ENCODE measurements around the gene TMEM214.

The TMEM214 gene

DNA sequence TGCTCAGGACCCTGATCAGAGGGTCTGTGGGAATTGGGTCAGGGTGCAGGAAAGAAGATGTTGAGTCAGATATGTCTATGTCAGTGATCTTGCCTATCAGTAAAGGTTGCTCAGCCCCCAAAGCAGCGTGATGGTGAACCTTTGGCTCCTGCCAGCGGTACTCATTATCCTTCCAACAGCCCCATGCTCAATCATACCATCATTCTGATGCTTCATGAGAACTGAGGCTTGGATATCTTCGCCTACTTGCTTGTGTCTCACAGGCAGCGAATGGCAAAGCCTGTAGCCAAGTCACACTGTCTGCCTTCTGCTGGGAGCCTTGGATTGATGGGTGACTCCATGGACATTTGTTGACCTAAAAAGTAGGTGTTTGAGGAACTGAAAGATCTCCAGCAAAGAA lies 19.0 kb upstream of the TMEM214 start:
- DNase-seq, result no peak

DNA sequence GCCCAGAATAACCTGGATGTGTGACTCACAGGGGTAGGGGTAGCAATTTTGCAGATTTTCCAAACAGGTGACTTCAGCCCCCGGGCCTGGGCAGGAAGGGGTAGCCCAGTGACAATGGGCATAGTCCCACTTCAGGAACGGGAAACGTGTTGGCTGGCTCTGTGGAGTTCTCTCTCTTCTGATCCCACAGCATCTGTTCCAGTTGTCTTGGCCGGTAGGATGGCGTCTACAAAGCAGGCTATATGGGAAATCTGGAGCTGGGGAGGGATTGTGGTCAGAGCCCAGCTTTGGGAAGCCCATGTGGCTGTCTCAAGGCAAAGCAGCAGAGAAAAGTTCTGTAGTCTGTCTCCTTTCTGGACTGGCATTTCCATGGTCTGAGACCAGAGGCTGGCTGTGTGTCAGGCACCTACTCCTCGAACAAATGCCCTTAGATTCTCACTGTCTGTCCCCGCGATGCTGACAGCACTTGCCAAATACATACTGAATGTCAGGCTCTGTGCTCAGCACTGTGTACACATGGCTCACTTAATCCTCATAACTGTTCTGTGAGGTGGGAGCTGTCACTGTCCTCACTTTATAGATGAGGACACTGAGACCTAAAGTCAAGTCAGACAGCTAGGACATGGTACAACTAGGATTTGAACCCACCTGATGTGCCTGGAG lies 17.9 kb upstream of the TMEM214 start:
- no peak for DNase-seq

DNA sequence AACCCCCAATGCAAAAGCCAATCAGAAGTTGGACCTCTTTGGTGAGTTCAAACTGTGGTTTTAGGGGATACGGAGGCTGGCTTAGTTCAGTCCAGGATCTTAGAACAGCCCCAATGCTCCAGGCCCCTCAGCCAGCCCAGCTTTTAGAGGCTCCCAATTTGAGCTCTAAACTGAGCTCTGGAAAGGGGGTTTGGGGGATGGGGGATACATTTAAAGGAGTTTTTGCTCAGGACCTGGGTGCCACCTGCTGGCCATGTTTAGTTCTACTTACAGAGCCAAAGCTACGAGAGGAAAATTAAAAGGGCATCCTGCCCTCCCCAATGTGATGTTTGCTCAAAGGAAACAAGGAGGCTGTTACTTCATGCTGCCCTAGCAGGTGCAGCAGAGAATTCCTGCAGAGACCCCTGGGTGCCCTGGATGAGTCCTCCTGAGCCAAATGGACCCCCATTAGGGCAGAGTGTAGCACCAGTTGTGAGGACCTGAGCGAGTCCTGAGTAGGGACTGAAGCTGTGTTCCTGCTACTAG lies 15.9 kb upstream of the TMEM214 start:
- DNase-seq, result peak in 1 of 2 experiments; percentile 79

DNA sequence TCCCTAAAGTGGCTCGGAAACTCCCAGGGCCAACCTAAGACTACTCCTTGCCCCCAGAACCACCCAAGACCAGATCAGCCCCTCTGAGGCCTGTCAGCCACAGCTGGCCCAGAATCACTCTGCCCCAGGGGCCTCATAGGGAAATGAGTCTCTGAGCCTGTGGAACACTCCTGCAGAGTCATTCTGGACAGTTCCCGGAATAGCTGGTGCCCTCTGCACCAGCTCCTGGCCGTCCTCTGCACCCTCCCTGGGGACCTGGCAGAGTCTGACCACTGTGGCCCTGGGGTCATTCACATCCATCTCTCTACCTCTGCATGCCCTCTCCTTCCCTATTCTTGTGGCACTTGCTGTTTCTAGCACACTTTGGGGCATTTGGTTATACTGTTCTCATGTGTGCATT lies 14.6 kb upstream of the TMEM214 start:
- peak in 1 of 2 experiments; percentile 35 for DNase-seq

DNA sequence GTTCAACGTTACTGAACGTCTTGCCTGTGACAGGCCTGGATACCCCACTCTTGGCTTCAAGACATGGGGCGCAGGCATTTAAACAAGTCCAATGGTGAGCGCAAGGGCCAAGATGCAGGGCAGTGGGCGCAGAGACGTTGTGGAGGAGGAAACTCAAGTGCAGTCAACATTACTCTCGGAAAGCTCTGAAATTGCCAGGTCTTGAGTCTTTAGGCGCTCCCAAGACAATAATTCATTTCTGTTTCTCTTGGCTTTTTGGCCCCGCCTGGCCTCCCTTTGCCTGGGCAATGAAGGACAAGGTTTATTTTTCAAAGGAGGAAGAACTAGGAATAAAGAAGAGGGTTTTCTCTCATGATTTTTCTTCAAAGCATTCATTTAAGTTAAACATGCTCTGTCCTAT lies 13.3 kb upstream of the TMEM214 start:
- DNase-seq, result no peak

DNA sequence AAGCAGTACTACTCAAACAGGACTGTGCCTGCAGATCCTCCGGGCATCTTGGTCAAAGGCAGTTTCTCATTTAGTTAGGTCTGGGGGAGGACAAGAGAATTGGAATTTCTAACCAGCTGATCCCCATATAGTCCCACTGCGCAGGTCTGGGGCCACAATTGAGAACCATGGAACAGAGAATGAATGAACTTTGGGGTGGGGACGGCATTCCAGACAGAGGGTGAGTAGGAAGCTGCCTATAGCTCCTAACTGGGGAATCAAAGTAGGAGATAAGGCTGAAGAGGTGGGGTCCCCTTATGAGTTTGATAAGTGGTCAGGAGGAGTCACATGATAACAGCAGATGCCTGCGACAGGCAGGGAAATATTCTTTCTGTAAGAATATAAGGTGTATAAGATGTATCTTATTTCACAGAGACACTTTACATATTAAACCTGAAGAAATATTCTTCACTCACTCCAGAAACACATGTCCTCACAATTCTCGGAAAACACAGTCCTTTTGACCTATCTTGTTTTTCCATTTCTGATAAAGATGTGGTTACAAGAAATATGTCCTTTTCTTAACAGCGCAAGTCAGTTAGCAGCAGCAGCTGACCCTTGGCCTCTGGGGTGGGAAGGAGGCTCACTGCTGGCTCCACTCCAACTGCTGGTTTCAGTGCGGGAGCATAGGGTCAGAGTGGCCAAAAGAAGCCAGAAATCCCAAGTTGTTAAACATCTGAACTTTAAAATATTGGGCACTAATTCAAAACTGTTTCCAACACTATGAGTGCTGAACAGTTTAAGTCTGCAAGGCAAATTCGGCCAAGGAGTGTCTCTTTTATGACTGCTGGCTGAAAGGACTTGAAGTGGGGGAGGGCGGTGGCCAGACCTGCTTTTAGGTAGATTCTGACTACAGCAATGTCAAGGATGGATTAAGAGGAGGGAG lies 12.6 kb upstream of the TMEM214 start:
- DNase-seq, result no peak

DNA sequence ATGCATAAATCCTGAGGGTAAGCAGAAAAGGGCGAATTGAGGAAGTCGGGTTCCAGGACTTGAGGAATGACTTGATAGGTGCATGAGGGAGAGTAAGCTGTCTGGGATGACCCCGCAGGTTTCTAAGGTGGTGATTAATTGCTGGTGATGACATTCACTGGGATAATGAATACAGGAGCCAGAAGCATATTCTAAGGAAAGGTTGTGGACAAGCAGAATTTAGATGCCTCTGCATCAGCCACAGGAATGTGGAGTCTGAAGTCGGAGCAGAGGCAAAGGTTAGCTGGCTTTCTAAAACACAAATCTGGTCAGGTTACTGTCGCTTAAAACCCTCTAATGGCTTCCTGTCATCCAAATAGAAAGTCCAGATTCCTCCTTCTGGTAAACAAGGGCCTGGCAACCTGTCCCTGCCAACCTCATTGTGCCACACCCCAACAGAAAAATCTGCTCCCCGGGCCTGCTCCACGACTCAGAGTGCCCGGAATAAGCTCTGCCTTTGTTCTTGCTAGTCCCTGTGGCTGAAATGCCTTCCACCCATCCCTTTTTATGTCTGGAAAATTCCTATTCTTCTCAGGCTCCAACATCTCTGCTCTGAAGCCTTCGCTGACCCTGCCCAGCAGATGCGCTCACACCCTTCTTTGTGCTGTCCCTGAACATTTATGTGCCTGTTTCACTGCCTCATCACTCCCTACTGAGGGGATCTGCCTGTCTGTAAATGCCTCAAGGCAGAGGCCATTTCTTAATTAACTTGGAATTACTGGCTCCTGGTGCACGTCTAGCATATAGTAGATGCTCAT lies 11.3 kb upstream of the TMEM214 start:
- no peak for DNase-seq

DNA sequence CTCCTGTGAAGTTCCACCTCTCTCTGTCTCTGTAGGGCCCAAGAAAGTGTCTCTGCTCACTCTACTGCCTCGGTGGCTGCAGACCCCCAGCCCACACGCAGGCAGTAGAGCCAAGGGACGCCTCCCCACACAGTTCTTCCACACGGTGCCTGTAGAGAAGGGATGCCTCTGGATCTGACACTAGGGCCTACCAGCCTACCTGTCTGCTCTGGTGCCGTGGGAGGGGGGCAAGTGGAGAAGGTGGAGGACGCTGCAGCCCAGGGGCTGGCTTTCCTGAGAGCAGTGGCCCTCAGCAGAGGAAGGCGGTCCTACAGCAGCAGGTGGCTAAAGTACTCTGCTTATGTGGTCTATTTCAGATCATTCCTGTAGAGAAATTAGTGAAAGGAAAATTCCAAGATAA lies 9.0 kb upstream of the TMEM214 start:
- no peak for DNase-seq

DNA sequence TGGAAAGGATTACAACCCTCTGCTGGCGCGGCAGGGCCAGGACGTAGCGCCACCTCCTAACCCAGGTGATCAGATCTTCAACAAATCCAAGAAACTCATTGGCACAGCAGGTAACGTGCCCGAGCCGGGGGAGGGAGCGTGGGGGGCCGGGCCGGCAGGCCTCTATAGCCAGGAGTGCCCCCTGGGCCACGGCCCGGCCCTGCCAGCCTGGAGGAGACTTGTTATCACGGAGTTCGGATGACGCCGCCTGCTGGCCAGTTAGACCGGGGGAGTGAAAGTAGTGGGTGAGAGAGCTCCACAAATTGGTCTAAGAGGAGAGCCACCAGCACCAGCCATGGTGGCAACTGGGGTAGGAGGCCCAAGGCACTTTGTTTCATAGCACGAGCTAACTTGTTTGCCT lies 8.6 kb upstream of the TMEM214 start:
- peak in 1 of 2 experiments; percentile 19 for DNase-seq

DNA sequence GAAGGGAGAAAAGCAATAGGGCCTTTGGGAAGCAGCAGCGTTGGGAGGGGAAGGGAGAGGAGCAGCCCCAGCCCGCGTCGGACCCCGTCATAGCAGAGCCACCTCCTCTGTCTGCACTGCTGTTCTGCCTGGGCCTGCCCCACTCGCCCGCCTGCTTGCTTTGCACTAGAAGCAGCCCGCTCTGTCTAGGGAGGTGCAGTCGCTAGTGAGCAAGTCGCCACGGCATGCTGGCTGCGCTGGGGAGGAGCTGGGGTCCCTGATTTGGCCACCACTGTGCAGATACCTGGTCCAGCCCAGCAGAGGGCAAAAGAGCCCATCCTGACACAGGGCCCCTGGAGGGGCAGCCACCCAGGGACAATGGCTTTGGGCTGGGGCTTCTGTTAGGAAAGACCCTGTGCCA lies 8.0 kb upstream of the TMEM214 start:
- DNase-seq, result peak in 1 of 2 experiments; percentile 14

DNA sequence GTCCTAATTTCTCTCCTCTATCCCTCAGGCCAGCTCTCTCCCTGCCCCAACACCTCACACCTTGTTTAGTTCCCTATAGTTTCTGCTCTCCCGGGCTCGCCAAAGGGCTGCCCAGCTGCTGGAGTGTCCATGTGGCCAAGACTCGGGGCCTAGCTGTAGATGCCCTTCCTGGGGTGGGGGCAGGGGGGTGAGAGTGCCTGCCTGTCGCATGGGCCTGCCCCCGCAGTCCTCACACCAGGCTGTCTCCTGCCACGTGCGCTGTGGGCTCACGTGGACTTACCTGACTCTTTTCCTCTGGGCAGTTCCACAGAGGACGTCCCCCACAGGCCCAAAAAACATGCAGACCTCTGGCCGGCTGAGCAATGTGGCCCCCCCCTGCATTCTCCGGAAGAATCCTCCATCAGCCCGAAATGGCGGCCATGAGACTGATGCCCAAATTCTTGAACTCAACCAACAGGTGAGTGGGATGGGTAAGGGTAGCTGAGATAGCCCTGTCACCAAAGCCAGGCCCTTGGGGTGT lies 7.4 kb upstream of the TMEM214 start:
- no peak for DNase-seq

DNA sequence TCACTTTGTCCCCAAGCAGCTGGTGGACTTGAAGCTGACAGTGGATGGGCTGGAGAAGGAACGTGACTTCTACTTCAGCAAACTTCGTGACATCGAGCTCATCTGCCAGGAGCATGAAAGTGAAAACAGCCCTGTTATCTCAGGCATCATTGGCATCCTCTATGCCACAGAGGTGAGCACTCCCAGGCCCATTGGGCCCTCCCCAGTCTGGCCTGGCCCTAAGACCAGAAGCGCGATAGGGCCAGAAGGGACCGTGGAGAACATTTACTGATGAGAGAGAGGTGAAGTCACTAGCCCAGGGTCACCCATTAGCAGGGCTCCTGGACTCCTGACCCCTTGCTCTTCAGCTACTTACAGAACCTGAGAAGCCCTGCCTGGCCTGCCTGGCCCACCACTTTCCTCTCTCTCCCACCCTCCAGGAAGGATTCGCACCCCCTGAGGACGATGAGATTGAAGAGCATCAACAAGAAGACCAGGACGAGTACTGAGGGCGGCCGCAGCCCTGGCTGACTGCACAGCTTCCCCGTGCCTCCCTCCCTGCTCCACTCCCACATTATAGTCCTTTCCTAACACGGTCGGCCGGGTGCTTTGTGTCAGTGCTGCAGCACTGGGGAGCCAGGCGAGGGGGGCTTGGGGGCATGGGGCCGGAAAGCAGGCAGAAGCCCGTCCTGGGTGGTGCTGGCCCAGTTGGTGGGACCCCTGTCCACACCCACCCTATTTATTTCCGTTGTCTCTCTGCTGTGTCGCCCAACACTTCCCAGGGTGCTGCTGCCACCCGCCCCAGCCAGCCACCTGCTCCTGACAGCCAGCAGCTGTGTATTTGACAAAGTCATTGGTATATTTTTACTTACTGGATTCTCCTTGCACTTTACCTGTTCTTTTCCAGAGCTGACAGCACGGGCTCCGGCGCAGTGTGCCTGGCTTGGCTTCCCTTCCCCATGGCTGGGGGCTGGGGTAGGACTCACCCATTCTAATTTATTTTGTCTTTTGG lies 6.6 kb upstream of the TMEM214 start:
- no peak for DNase-seq

DNA sequence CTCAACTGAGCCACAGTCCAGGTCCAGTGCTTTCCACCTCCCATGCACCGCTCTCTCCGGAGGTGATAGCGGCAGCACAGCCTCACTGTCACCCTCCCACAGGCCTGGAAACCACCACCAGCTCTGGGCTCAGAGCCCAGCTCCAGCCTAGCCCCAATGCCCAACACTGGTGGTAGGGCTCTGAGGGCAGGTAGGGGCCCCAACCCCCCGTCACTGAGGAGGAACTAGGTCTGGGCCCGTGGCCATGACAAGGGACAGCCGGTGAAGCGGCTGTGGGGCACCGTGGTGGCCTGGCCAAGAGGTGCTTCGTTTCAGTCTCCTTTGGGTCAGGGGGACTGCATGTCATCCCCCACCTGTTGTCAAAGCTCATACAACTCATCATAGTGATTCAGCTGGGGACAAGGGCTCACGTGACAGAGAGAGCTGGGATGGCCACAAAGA lies 5.5 kb upstream of the TMEM214 start:
- no peak for DNase-seq

DNA sequence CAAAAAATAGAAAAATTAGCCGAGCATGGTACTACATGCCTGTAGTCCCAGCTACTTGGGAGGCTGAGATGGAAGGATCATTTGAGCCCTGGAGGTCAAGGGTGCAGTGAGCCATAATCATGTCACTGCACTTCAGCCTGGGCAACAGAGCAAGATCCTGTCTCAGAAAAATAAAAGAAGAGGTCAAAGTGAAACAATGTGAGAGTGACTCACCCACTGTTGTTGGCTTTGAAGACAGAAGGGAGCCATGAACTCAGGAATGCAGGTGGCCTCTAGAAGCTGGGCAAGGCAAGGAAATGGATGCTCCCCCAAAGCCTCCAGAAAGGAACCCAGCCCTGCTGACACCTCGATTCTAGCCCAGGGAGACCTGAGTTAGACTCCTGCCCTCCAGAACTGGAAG lies 3.7 kb upstream of the TMEM214 start:
- DNase-seq, result no peak

DNA sequence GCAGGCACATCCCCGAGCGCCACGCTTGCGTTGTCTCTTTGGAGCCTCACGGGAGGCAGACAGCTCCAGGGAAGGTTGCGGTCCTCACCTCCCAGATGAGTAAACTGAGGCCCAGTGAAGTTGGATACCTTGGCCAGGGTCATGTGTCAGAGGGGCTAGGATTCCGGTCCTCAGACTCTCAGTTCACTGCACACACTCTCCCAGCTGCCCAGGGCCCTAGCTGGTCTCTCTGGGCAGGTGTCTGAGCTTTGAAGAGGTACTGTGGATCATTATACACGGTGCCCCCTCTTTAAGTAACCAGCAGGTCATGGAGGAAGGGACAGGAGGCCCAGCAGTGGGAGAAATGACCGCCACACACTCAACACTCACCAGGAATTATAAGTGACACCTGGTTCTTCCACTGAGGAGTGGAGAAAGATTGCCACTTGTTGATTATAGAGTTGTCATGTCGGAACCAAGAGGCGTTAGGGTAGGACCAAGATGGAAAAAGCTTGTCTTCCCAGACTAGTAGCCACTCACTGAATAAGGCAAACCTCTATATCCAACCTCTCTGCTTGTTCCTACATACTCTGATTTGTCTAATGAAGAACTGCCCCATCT lies 588 bp downstream of the TMEM214 start:
- no peak for DNase-seq

DNA sequence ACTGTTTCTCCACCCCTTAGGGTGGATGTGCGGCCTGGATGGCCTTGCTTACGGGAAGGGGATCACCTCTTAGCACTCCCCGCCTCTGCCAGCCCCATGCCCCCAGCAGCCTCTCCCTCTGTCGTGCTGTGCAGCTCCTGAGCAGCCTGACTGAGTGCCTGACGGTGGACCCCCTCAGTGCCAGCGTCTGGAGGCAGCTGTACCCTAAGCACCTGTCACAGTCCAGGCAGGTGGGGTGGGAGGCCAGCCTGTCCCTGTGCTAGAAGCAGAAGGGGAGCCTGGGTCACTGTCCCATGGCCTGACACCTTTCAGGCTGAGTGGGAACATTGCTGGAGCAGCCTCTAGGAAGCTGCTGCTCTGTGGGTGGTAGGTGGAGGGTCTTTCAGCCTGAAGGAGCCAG lies 5.2 kb downstream of the TMEM214 start:
- DNase-seq, result no peak

DNA sequence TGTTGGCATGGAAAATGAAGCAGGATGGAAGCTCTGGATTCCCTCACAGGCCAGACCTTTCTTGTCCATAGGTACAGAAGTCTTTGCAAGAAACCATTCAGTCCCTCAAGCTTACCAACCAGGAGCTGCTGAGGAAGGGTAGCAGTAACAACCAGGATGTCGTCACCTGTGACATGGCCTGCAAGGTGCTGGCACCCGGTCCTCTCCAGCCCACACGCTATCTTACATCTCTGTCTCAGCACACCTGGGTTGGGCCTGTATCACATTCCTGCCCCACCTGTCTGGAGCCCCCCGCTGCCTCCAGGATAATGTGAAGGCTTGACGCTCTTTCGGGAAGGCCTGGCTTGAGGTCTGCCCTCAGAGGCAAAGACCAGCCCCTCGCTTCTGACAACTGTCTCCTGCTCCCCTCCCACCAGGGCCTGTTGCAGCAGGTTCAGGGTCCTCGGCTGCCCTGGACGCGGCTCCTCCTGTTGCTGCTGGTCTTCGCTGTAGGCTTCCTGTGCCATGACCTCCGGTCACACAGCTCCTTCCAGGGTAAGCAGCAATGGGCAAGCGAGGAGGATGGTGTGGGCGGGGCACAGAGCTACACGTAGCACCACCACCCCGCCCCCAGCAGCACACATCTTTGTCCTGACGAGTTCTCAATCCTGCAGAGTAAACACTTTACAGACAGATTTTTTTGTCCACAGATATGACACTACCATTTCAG lies 6.0 kb downstream of the TMEM214 start:
- no peak for DNase-seq

DNA sequence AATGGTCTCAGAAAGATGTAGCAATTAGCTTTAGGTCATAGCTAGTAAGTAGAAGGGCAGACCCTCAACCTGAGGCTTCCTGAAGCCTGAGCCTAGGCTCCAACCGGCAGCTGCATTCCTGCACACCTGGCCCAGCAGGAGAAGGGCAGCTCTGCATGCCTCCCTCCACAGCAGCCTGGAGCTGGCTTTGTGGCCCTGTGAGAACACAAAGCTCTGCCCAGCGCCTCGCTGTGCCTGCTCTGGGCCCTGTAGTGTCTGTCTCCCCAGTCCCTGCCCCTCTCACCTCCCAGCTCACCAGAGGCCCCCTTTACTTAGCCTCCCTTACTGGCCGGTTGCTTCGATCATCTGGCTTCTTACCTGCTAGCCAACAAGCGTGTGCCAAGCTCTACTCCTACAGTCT lies 6.7 kb downstream of the TMEM214 start:
- DNase-seq, result no peak

DNA sequence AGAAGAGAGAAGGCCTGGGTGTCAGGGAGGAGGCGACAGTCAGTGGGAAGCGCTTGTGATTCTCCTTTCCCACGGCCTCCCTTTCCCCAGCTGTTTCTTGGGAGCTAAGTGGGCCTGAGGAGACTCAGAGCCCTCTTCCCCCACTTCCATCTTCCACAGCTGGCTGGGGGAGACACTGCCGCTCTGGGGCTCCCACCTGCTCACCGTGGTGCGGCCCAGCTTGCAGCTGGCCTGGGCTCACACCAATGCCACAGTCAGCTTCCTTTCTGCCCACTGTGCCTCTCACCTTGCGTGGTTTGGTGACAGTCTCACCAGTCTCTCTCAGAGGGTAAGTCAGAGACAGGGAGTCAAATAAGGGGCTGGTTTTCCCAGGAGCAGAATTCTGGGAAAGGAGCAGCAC lies 7.1 kb downstream of the TMEM214 start:
- no peak for DNase-seq

DNA sequence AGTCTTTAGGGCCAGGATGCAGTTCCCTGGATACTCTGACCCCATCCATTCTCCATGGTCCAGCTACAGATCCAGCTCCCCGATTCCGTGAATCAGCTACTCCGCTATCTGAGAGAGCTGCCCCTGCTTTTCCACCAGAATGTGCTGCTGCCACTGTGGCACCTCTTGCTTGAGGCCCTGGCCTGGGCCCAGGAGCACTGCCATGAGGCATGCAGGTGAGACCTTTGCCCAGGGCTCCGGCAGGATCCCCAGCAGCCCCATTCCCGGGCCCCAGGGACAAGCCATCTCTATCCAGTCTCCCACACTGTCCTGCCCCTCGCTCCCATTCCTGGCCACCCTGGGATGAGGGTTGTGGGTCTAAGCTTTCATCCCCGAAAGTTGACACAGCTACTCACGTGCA lies 7.5 kb downstream of the TMEM214 start:
- no peak for DNase-seq

DNA sequence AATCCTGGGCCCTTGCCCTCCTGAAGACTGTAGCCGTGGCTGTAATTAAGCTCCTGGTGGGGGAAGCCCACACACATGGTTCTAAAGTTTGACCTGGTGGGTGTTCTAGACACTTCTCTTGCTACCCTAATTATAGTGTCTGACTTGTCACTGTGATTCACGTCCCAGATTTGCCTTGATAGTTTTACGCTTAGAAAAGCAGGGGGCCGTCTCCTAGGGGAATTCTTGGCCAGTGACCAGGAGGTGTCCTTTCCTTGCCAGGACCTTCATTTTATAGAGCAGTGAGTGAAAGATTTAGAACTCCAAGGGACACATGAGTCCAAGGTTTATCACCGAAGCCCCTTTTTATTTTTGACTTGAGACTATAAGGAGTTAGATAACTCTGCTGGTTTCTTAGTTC lies 9.0 kb downstream of the TMEM214 start:
- DNase-seq, result no peak
